DOHH2 (cell line): ENCODE data around the gene MTSS2.

Experiments
- H3F3A ChIP-seq: fragments of 200-600 bp; sonication (generic), shearing (Covaris generic); 2 replicates; pipeline ENCODE4 v1.6.0; 2016; ENCODE audit warnings: antibody characterized with exemption, mild to moderate bottlenecking; ENCODE audit not compliant: control insufficient read depth, insufficient read depth
- H3K27ac ChIP-seq: fragments of 200-600 bp; sonication (generic); 2 replicates; pipeline ENCODE4 v1.5.1; 2014; ENCODE audit warnings: low read depth, mild to moderate bottlenecking, low read length, moderate library complexity
- H3K27me3 ChIP-seq: fragments of 200-600 bp; sonication (generic); 2 replicates; pipeline ENCODE4 v1.6.1; 2014; ENCODE audit warnings: mild to moderate bottlenecking, low read length, mixed read lengths; ENCODE audit not compliant: control insufficient read depth
- H3K36me3 ChIP-seq: fragments of 200-600 bp; sonication (generic); 2 replicates; pipeline ENCODE4 v1.6.1; 2014; ENCODE audit warnings: mild to moderate bottlenecking, low read length, moderate library complexity, mixed read lengths; ENCODE audit not compliant: control insufficient read depth
- H3K4me1 ChIP-seq: fragments of 200-600 bp; sonication (generic); 2 replicates; pipeline ENCODE4 v1.6.1; 2014; ENCODE audit warnings: mild to moderate bottlenecking, low read length, mixed read lengths; ENCODE audit not compliant: control insufficient read depth
- H3K4me2 ChIP-seq: fragments of 200-600 bp; sonication (generic); 2 replicates; pipeline ENCODE4 v1.6.0; 2014; ENCODE audit warnings: mild to moderate bottlenecking, low read length, moderate library complexity
- H3K4me3 ChIP-seq: fragments of 200-600 bp; sonication (generic); 2 replicates; pipeline ENCODE4 v1.5.1; 2014; ENCODE audit warnings: mild to moderate bottlenecking, low read length, mixed read lengths
- H3K79me2 ChIP-seq: fragments of 200-600 bp; sonication (generic); 2 replicates; pipeline ENCODE4 v1.6.1; 2014; ENCODE audit warnings: mild to moderate bottlenecking, low read length, mixed read lengths; ENCODE audit not compliant: control insufficient read depth
- H3K9me2 ChIP-seq: fragments of 200-600 bp; sonication (generic); replicated peaks from 2 replicates; pipeline ENCODE4 v1.6.1; 2014; ENCODE audit warnings: mild to moderate bottlenecking, low read length, mixed read lengths; ENCODE audit not compliant: control insufficient read depth
- H3K9me3 ChIP-seq: fragments of 200-600 bp; sonication (generic); 2 replicates; pipeline ENCODE4 v1.6.1; 2014; ENCODE audit warnings: antibody characterized with exemption, low read length, mixed read lengths; ENCODE audit not compliant: control insufficient read depth, insufficient read depth
- H4K20me1 ChIP-seq: fragments of 200-600 bp; sonication (generic); 2 replicates; pipeline ENCODE4 v1.6.0; 2014; ENCODE audit warnings: low read depth, mild to moderate bottlenecking, antibody characterized with exemption, low read length, moderate library complexity; ENCODE audit not compliant: control insufficient read depth, insufficient read depth
- EZH2phosphoT487 ChIP-seq: fragments of 200-600 bp; sonication (generic); IDR thresholded peaks from 2 replicates; pipeline ENCODE4 v1.6.1; 2017; ENCODE audit warnings: borderline replicate concordance, mild to moderate bottlenecking, antibody characterized with exemption, low read length, moderate library complexity, mixed read lengths
- TF ChIP-seq, protein P1 (sequence below): fragments of 200-600 bp; sonication (generic); IDR thresholded peaks from one replicate; pipeline ENCODE4 v1.5.1; 2014; ENCODE audit warnings: antibody characterized with exemption, mild to moderate bottlenecking, low read depth, low read length; ENCODE audit not compliant: poor library complexity, severe bottlenecking

The MTSS2 gene

DNA sequence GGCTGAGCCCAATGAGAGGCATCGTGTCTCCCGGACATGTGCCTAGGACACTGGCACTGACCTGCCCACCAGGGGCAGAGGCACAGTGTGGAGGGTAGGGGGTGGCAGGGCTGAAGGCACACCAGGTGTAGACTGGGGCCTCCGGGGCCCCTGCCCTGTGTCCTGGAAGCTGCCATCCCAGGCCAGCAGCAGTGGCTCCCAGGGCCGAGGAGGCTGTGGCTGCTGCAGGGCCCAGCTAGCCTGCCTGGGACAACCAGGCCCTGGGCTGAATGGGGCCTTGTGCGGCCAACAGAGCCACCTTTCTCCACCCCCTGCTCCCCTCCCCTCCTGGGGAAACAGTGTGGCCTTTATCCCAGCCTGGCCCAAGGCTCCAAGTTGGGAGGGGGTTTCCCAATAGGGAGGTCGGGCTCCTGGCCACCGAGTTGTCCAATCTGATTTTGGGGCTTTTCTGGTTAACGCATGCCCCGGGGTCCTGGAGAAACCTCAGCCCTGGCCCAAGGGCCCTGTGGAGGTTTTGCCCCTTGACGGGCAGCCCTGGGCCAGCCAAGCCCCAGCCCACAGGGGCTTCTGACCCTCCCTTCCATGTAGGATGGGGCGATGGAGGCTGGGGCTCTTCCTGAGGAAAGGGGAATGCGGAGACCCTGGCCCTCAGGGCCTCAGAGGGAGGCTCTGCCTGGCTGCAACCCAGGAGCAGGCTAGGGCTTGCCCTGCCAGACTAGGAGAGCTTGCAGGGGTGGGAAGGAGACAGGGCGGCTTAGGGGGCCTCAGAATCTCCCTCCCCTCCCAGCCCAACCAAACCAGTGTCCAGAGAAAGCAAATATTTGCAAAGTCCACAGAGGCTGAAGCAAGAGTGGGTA, 4.2 kb downstream of the MTSS2 start:
- no peaks in the 10 kb centered on the region for H3F3A ChIP-seq
- H3K9me2 ChIP-seq, result no peaks in the 10 kb centered on the region
- H3K27ac ChIP-seq, result no peak overlapping the region
- no peak overlapping the region for H3K4me3 ChIP-seq
- no peak overlapping the region for H3K4me2 ChIP-seq
- no peaks in the 10 kb centered on the region for H3K36me3 ChIP-seq
- no peaks in the 10 kb centered on the region for H3K4me1 ChIP-seq
- H4K20me1 ChIP-seq, result no peaks in the 10 kb centered on the region
- no peaks in the 10 kb centered on the region for H3K9me3 ChIP-seq
- H3K79me2 ChIP-seq, result no peaks in the 10 kb centered on the region
- no peaks in the 10 kb centered on the region for H3K27me3 ChIP-seq
- no peak for TF ChIP-seq EZH2phosphoT487
- TF ChIP-seq, protein P1, sequence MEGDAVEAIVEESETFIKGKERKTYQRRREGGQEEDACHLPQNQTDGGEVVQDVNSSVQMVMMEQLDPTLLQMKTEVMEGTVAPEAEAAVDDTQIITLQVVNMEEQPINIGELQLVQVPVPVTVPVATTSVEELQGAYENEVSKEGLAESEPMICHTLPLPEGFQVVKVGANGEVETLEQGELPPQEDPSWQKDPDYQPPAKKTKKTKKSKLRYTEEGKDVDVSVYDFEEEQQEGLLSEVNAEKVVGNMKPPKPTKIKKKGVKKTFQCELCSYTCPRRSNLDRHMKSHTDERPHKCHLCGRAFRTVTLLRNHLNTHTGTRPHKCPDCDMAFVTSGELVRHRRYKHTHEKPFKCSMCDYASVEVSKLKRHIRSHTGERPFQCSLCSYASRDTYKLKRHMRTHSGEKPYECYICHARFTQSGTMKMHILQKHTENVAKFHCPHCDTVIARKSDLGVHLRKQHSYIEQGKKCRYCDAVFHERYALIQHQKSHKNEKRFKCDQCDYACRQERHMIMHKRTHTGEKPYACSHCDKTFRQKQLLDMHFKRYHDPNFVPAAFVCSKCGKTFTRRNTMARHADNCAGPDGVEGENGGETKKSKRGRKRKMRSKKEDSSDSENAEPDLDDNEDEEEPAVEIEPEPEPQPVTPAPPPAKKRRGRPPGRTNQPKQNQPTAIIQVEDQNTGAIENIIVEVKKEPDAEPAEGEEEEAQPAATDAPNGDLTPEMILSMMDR, result no peak

DNA sequence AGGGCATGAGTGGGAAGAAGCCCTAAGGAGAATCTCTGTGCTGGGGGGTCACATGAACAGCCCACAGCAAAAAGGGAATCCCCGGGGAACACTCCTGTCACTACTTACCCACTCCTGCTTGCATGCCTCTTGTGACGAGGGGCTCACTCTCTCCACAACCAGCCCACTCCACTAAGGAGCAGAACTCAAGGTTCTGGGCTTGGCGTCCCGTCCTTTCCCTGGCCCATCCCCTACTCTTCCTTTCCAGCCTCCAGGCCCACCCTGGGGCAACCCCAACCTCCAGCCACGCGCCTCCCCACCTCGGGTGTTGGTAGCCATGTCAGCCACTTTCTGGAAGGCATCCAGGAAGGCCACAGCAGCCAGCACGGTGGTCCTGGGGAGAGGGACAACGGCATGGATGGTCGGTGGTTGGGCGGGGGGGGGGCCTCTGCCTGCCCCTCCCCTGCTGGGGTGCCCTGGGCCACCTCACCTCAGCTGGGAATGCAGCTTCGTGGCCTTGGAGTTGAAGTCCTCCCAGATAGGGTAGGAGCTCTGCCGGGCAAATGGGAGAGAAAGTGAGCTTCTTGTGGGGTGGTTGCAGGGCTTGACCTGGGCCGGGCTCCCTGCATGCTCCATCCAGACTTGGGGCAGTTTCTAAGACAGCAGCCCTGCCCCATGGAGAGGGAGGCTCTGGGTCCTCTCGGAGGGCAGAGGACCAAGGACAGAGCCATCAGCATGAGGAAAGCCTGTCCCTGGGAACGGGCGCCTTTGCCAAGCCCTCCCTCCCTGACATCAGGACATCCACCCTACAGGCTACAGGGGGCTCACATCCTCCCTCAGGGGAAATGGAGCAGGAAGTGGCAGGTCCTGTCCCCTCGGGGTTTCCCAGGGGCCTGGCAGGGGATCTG, 5.1 kb downstream of the MTSS2 start:
- H3K9me2 ChIP-seq, result no peaks in the 10 kb centered on the region
- no peaks in the 10 kb centered on the region for H3K79me2 ChIP-seq
- no peak for TF ChIP-seq EZH2phosphoT487
- TF ChIP-seq, protein P1, result no peak
- no peak overlapping the region for H3K4me3 ChIP-seq
- no peaks in the 10 kb centered on the region for H3F3A ChIP-seq
- H3K4me1 ChIP-seq, result no peaks in the 10 kb centered on the region
- no peak overlapping the region for H3K27ac ChIP-seq
- H3K36me3 ChIP-seq, result no peaks in the 10 kb centered on the region
- no peaks in the 10 kb centered on the region for H3K27me3 ChIP-seq
- no peaks in the 10 kb centered on the region for H4K20me1 ChIP-seq
- no peaks in the 10 kb centered on the region for H3K9me3 ChIP-seq
- no peak overlapping the region for H3K4me2 ChIP-seq

DNA sequence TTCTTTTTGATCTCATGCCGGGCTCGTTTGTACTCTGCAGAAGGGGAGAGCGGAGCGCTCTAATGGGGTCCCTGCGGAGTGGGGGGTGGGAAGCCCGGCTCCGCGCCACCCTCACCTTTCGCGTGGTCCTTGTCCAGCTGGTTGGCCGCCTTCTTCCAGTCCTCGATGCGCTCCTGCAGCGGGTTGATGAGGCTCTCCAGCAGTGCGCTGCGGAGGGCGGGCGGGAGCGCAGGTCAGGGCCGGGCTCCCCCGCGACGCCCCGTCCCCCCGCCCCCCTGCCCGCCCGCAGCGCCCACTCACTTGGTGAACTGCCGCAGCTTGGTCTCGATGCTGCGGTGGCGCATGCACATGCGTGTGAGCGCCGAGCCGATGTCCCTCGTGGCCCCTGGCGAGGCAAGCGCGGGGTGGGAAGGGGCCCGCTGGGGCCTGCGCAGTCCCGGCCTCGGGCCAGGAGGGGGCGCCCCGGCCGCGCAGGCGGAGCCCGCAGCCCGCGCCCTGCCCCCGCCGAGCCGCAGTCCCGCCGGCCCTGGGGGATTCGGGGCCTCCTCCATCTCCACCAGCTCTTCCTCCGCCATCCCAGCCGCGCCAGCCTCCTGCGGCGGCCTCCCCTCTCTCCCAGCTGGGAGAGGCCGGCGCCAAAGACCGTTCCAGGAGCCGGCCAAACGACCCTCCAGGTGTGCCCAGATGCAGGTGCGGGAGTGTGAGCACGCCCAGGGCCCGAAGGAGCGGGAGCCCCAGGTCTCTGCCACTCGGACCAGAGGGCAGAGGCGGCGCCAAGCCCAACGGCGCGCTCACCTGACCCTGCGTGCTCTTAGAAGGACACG, 6.0 kb downstream of the MTSS2 start:
- Histone ChIP-seq H3K4me2 (no peak overlapping the region), H4K20me1 (no peaks in the 10 kb centered on the region), H3K36me3 (no peaks in the 10 kb centered on the region)

More for the DNA sequence above, 6.0 kb downstream of the MTSS2 start:
- no peaks in the 10 kb centered on the region for H3K4me1 ChIP-seq
- H3K9me2 ChIP-seq, result no peaks in the 10 kb centered on the region
- no peaks in the 10 kb centered on the region for H3K27me3 ChIP-seq
- no peak overlapping the region for H3K4me3 ChIP-seq
- TF ChIP-seq EZH2phosphoT487, result no peak
- TF ChIP-seq, protein P1, result no peak
- no peak overlapping the region for H3K27ac ChIP-seq
- H3K9me3 ChIP-seq, result no peaks in the 10 kb centered on the region
- H3K79me2 ChIP-seq, result no peaks in the 10 kb centered on the region
- H3F3A ChIP-seq, result no peaks in the 10 kb centered on the region
